Stimulated activated CD4-positive, alpha-beta T cell treated with anti-CD3 and anti-CD28 coated beads, TNF-alpha, amount 100 ng/mL, for 4 hours (primary cell): ENCODE data around the gene DEFB118.
"Not testable (repeated sequence)": the region's sequence is repeated elsewhere in the genome, so short reads cannot be mapped to it uniquely, and the experiment has no call there.

Source experiments
- DNase-seq, 3 experiments: peaks; one replicate each; pipeline ENCODE4 v3.0.0-alpha.2; 2020; ENCODE audit warnings: low read depth in 3 of 3

Gene DEFB118

GRCh38 chr20:31368301-31368700 is at the start of gene DEFB118:
Gene DEFB118 (plus strand): TSS chr20:31368601. CDS start chr20:31368651, 50 bp downstream.
- no peak for DNase-seq

- DNase-seq, result no peak
Measured at GRCh38 chr20:31322504-31322903, 45.9 kb upstream of the DEFB118 start.

GRCh38 chr20:31330893-31331292 is 37.5 kb upstream of the DEFB118 start:
- DNase-seq, result no peak

- DNase-seq, result no peak
Measured at GRCh38 chr20:31341470-31341869, 26.9 kb upstream of the DEFB118 start.

GRCh38 chr20:31355981-31356380 is 12.4 kb upstream of the DEFB118 start:
- no peak for DNase-seq

GRCh38 chr20:31363295-31363694 is 5.1 kb upstream of the DEFB118 start:
- DNase-seq, result no peak

- not testable (repeated sequence) for DNase-seq
Measured at GRCh38 chr20:31364272-31364671, 4.1 kb upstream of the DEFB118 start.

- no peak for DNase-seq
Measured at GRCh38 chr20:31374346-31374745, 5.9 kb downstream of the DEFB118 start.

GRCh38 chr20:31390490-31390889 is 22.1 kb downstream of the DEFB118 start, which contains the start of gene DEFB119:
Gene DEFB119 (minus strand): TSS chr20:31390590. CDS start chr20:31390483, 107 bp downstream.
- DNase-seq, result no peak

GRCh38 chr20:31392836-31393235 is 24.4 kb downstream of the DEFB118 start:
- no peak for DNase-seq

- DNase-seq, result no peak
Measured at GRCh38 chr20:31394900-31395299, 26.5 kb downstream of the DEFB118 start.

- no peak for DNase-seq
Measured at GRCh38 chr20:31403886-31404285, 35.5 kb downstream of the DEFB118 start.

GRCh38 chr20:31406115-31406514 is 37.7 kb downstream of the DEFB118 start, which contains the start of gene DEFB121:
Gene DEFB121 (minus strand): TSS chr20:31406215. CDS start chr20:31406152, 63 bp downstream.
- no peak for DNase-seq

GRCh38 chr20:31410011-31410410 is 41.6 kb downstream of the DEFB118 start:
- DNase-seq, result no peak

GRCh38 chr20:31414381-31414780 is 46.0 kb downstream of the DEFB118 start:
- DNase-seq, result no peak

- DNase-seq, result no peak
Measured at GRCh38 chr20:31415653-31416052, 47.3 kb downstream of the DEFB118 start.

GRCh38 chr20:31418307-31418706 is 49.9 kb downstream of the DEFB118 start:
- DNase-seq, result no peak
